GM19438 (cell line): ENCODE measurements around the gene CD209.
"Not testable (repeated sequence)": the region's sequence is repeated elsewhere in the genome, so short reads cannot be mapped to it uniquely, and the experiment has no call there.

Experiments
- ATAC-seq: cut with Tn5 transposase; IDR thresholded peaks from one replicate; pipeline ENCODE4 v1.9.1; 2021; ENCODE audit warnings: low read depth; ENCODE audit not compliant: unreplicated experiment

CD209 gene

DNA sequence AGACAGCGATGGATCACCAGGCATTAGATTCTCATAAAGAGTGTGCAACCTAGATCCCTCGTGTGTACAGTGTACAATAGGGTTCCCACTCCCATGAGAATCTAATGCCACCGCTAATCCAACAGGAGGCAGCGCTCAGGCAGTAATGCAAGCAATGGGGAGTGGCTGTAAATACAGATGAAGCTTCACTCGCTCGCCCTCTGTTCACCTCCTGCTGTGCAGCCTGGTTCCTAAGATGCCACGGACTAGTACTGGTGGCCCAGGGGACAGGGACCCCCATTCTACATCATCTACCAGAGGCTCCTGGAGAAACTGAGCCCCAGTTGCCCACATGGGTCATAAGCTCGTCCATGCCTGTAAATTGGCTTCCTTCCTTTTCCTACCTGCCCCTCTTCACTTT, 23.7 kb upstream of the CD209 start:
- no peak for ATAC-seq

DNA sequence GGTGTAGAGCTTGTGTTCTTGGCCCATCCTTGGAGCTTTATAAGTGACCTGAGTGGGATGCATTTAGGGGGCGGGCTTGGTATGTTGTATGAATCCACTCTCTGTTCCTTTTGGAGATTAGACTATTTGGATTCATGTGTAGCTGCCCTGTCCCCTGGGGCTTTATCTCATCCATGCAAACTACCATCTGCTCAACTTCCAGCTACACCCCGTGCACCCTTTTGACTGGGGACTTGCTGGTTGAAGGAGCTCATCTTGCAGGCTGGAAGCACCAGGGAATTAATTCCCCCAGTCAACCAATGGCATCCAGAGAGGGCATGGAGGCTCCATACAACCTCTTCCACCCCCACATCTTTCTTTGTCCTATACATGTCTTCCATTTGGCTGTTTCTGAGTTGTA, 21.8 kb upstream of the CD209 start:
- no peak for ATAC-seq

DNA sequence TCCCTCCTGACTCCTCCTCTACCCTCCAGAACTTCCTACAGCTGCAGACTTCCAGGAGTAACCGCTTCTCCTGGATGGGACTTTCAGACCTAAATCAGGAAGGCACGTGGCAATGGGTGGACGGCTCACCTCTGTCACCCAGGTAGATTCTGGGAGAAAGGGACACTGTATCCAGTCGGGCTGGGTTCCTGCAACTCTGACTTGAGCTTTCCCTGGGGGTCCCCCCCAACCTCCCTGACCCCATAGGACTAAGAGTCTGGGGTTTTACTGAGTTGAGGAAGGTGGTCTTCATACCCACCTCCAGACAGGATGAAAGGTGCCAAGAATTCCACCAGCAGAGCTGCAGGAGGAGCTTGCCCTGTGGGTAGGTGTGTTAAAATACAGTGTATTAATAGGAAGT, 20.2 kb upstream of the CD209 start:
- no peak for ATAC-seq

DNA sequence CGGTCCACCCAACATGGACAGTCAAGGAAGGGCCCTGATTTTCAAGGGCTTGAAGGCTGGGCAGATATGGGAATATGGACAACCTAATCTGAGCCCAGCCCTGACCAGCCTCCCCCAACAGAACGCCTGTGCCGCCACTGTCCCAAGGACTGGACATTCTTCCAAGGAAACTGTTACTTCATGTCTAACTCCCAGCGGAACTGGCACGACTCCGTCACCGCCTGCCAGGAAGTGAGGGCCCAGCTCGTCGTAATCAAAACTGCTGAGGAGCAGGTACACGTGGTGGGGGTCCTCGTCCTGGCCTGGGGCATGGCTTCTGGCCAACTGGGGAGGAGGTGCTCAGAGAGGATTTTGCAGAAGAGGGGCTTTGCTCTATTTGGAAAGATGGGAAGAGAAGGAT, 19.2 kb upstream of the CD209 start:
- ATAC-seq, result no peak

DNA sequence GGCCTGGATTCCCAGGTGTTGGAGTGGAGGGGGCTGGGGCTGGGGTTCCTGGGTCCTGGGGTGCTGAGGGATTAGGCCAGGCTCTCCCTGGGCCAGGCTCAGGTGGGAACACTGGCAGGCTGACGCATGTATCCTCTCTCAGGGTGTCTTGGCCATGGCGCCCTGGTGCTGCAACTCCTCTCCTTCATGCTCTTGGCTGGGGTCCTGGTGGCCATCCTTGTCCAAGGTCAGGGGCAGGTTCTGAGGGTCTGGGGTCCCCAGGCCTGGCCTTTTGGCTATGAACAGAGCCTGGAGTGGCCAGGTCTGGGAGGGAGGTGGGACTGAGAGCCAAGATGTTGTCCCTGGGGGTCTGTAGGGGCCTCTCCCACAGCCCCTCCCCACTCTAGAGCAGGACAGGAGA, 17.7 kb upstream of the CD209 start:
- ATAC-seq, result not testable (repeated sequence)

DNA sequence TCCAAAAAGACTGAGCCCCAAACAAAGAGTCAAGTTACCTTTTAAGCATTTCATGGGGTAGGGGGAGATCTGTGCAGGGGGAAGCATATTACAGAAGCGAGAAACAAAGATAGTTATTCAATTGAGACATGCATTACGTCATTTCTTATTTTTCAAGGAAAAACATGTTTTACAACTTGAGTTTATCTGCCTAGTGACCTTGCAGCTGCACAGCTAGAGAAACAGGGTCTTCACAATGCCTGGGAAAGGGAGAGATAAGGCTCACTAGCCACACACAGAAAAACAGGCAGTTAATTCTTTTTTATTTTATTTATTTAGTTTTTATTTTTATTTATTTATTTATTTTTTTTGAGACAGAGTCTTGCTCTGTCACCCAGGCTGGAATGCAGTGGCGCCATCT, 16.8 kb upstream of the CD209 start:
- not testable (repeated sequence) for ATAC-seq

DNA sequence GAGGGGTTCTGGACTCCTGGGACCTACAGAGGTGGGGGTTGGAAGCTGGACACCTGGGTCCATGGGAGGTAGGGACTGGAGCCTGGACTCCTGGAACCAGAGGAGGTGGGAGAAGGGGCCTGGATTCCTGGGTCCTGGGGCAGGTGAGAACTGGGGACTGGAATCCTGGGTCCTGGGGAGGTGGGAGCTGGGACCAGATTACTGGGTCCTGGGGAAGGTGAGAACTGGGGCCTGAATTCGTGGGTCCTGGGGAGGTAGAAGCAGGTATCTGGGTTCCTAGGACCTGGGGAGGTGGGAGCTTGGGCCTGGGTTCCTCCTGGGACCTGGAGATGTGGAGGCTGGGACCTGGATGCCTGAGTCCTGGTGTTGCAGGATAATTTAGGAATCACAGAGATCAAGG, 16.4 kb upstream of the CD209 start:
- no peak for ATAC-seq

DNA sequence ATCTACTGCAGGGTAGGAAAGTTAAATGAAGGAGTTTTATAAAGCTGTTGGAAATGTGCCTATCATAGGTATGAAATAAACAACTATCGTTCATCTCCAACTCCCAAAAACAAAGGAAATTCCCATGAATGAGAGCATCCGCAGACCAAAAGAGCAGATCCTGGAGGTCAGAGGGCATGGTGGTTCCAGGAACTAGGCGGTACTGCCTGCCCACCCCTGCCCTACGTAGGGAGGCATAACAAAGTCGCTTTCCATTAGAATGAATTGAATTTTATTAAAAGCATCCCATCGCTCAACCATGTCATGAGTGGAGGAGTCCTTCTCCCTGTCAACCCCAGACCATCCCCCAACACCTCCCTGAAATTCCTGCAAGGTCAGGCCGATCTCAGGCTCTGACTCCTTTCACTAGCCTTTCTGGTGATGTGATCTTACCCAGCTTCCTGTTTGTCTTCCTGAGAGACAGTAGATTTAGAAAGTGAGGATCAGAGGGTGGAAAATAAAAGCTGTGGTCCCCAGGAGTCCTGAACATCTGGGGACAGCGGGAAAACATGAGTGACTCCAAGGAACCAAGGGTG, 15.5 kb upstream of the CD209 start, which contains the start of gene CLEC4M:
CLEC4M (plus strand) TSS at position 525 of the 575 bp plus-strand sequence; CDS start at position 549, 24 bp downstream.
- ATAC-seq, result no peak

DNA sequence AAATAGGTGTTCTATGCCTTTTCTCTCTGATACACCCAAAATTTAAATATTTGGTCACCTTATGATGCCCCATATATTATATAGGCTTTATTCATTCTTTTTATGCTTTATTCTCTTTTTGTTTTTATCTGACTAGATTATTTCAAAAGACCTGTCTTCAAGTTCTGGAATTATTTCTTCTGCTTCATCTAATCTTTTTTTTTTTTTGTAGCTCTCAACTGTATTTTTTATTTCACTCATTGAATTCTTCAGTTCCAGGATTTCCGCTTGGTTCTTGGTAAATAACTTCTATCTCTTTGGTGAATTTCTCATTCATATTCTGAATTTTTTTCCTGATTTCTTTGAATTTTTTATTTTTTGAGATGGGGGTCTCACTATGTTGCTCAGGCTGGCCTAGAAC, 11.8 kb upstream of the CD209 start:
- no peak for ATAC-seq

DNA sequence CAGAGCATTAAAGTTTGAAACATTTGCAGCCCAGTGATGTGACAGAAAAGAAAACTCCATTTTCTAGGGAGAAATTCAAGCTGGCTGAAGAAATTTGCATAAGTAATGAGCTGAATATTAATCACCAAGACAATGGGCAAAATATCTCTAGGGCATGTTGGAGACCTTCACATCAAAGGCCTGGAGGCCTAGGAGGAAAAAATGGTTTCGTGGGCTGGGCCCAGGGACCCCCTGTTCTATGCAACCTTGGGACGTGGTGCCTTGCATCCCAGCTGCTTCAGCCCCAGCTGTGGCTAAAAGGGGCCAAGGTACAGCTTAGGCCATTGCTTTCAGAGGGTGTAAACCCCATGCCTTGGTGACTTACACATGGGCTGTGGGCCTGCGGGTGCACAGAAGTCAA, 10.0 kb upstream of the CD209 start:
- ATAC-seq, result no peak

DNA sequence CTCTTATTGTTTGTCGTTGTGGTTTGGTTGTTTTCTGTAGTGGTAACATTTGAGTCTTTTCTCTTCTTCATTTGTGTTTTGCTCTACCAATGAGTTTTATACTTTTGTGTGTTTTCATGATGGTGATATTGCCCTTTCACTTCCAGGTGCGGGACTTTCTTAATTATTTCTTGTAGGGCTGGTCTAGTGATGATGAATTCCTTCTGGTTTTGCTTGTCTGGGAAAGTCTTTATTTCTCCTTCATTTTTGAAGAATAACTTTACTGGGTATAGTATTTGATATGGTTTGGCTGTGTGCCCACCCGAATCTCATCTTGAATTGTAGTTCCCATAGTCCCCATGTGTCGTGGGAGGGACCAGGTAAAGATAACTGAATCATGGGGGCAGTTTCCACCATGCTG, 8.9 kb upstream of the CD209 start:
- no peak for ATAC-seq

DNA sequence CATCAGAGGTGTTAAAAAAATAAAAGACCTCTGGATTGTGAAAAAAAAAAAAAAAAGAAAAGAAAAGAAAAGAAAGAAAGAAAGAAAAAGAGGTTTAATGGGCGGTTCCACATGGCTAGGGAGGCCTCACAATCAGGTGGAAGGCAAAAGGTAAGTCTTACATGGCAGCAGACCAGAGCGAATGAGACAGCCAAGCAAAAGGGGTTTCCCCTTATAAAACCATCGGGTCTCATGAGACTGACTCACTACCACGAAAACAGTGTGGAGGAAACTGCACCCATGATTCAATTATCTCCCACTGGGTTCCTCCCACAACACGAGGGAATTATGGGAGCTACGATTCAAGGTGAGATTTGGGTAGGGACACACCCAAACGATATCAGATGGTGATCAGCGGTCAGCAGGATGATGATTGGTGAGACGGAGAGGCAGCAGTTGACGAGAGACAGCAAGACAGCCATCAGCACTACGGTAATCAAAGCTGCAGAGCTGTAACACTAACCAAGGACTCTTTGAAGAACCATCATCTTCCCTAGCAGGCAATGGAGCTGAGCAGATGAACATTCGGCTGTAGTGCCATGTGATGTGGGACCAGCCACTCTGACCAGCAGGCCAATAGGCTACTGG, 3.9 kb upstream of the CD209 start:
- ATAC-seq, result no peak

DNA sequence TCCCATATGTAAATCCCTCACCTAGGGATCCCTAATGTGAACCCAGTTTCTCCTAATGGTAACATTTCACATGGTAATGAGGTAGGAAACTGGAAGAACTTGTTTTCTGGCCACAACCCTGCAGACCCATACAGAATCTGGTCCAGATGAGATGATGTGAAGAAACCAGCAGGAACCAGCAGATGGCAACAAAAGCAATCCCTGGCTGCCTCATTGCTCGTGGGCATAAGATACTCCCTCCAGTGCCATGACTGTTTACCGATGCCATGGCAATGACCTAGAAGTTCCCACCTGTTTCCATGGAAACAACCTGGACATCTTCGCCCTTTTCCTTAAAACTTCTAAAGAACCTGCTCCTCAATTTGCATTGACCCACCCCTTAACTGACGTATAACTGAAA, 1.4 kb upstream of the CD209 start:
- no peak for ATAC-seq

DNA sequence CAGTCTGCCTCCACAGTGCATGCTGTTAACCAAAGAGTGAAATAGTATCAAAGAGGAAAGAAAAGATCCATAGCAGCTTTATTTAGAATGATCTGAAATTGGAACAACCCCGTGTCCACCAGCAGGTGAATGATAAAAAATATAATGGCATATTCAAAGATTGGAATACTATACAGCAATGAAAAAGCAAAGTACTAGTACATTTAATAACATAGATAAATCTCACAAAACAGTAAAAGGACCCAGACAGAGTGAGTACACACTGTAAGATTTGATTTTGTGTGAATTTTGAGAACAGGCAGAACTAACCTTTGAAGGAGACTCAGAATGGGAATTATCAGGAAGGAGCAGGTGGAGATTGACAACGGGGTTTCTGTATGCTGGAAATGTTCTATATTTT, 837 bp upstream of the CD209 start:
- no peak for ATAC-seq

DNA sequence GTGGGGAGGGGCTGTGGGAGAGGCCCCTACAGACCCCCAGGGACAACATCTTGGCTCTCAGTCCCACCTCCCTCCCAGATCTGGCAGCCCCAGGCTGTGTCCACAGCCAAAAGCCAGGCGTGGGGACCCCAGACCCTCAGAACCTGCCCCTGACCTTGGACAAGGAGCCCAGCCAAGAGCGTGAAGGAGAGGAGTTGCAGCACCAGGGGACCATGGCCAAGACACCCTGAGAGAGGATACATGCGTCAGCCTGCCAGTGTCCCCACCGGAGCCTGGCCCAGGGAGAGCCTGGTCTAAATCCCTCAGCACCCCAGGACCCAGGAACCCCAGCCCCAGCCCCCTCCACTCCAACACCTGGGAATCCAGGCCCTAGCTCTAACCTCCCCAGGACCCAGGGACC, 1.0 kb downstream of the CD209 start:
- ATAC-seq, result not testable (repeated sequence)

DNA sequence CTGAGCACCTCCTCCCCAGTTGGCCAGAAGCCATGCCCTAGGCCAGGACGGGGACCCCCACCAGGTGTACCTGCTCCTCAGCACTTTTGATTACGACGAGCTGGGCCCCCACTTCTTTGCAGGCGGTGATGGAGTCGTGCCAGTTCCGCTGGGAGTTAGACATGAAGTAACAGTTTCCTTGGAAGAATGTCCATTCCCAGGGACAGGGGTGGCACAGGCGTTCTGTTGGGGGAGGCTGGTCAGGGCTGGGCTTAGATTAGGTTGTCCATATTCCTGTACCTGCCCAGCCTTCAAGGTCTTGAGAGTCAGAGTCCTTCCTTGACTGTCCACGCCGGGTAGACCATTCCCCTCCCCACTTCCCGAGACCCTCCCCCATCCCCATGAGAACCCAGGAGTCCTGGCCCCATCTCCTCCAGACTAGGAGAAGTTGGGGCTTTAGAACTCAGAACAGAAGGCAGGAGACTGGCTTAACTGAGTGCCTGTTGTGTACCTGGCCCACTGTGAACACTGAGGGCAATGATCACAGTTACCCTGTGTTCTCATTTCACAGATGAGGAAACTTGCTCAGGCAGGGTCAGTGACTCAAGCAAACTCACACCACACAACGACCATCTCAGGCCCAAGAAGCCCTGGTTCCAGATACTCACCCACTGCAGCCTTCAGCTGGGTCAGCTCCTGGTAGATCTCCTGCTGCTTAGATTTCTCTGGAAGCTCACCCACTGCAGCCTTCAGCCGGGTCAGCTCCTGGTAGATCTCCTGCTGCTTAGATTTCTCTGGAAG, 2.3 kb downstream of the CD209 start:
- no peak for ATAC-seq

DNA sequence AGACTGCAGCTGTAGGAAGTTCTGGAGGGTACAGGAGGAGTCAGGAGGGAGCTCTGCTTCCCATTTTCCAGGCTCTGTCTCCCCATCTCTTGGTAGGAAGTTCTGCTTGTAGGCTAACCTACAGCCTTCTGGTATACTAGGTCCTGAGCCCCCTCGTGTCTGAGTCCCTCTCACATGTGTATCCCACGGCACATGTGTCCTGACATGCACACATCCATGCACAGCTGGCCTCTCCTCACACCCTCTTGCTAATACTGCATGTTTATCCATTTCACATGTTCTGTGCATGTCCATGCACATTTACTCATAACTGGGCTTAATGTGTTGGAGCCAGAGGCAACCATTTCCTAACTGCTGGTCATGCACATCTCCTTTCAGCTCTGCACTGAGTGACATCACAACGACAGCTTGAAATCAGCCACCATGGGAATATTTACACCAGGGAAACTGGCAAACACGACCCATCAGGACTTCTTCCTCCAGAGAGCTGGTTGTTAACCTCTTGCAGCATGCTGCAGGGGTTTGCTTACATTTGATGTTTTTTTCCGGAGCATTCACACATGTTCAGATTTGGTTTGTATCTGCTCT, 3.0 kb downstream of the CD209 start:
- peak; percentile 18 for ATAC-seq

DNA sequence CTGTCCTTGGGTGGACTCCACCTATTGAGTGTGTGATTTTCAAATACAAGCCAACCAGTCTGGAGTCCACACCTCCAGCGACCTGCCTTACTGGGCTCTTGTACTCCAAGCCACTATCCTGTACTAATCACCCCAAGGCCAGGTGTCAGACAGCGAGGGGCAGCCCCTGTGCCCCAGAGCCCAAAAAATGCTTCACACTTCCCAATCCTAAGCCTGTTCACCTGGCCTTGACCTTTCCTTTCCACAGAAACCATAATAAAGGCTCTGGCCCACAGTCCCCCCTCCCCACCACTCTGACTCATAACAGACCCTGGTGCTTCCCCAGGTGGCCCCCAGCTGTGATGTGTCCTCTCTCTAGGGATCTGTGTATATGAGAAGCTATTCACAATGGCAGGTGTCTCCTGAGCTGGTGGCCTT, 3.9 kb downstream of the CD209 start:
- ATAC-seq, result peak; percentile 77

DNA sequence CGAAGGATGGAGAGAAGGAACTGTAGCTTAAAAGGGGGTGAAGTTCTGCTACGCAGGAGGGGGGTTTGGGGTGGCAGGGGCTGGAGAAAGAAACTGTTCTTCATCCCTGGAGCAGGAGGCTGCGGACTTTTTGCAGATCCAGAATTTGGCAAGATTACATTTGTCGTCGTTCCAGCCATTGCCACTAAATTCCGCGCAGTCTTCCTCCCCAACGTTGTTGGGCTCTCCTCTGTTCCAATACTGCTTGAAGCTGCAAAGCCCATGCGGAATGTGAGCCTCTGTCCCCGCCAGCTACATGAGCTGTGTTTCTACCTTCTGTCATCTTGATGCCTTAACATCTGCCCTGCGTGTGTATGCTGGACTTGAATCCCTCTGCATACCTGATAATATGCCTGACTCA, 4.3 kb downstream of the CD209 start:
- ATAC-seq, result no peak

DNA sequence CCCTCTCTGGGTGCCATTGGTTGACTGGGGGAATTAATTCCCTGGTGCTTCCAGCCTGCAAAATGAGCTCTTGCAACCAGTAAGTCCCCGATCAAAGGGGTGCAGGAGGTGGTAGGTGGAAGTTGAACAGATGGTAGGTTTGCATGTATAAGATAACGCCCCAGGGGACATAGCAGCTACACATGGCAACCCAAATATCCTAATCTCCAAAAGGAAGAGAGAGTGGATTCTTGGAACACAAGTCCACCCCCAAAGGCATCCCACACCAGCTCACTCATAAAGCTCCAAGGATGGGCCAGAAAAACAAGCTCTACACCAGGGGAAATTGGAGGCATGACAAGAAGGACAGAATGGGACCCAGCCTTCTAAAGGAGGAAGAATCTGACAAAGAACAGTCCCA, 4.8 kb downstream of the CD209 start:
- no peak for ATAC-seq

DNA sequence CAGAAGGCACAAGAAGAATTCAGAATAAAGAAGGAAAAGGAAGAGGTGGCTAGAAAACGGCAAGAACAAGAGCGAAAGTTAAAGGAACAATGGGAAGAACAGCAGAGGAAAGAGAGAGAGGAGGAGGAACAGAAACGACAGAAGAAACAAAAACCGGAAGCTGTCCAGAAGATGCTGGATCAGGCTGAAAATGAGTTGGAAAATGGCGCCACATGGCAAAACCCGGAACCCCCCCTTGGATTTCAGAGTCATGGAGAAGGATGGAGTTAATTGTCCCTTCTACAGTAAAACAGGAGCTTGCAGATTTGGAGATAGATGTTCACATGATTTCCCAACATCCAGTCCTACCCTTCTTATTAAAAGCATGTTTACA, 6.7 kb downstream of the CD209 start:
- ATAC-seq, result no peak
